Ecto neural progenitor cell (in vitro differentiated cells): ENCODE measurements around the gene SPTLC3.

Source experiments
- DNase-seq: peaks from one replicate; pipeline ENCODE4 v3.0.0-alpha.2; 2018; ENCODE audit warnings: low spot score

SPTLC3 gene

DNA sequence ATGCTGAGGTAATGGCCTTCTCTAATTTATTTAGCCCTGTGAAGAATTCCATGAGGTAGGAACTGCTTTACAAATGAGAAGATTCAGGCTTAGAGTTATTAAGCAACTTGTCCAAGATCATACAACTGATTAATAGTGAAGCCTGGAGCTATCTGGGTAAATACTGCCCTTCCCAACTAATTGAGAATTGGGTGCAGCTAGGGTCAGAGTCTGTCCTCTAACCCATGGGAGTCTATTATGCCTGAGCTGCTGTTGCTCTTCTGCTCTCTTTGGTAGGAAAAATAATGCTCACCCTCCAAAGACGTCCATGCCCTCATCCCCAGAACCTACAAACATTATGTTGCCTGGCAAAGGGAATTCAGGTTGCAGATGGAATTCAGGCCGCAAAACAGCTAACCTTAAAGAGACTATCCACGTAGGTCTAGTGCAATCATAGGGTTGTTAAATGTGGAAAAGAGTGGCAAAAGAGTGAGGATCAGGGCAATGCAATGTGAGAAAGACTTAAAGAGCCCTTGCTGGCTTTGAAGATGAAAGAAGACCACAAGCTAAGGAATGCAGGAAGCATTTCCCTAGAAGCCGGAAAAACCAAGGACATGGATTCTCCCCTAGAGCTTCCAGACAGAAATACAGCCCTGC lies 90.1 kb downstream of the SPTLC3 start:
- no peak for DNase-seq

DNA sequence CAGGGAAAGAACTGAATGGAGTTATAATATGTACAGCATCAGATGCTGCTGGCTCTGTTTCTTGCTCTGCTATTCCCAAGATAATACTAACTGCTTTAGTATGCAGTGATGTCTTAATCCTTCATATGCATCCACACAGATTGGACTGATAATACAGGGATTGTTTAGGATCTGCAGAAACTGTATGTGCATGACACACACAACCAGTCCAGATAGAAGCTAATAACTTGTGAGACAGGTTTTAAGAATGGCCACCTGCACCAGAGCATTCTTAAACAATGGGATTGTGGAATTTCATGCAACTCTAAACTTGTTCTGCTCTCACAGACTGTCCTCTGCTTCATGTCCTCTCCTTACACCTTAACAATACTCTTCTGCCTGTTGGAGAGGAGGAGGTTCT lies 90.9 kb downstream of the SPTLC3 start:
- no peak for DNase-seq

DNA sequence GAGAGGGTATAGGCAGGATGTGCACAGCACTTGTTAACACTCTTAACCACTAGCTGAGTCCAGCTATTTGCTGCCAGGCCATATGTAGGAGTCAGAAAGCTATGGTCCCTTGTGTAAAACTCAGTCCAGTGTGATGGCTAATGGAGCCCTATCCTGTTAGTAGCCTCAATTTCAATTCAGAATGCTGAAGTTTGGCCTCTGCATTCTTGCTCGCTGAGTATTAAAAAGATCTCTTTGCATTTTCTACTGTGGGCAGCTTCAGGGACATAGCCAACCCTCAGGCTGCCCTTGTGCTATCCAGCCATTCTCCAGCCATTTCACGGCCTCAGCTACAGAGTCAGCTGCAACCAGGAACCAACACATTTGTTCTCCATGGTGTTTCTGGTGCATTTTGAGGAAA lies 92.5 kb downstream of the SPTLC3 start:
- no peak for DNase-seq

DNA sequence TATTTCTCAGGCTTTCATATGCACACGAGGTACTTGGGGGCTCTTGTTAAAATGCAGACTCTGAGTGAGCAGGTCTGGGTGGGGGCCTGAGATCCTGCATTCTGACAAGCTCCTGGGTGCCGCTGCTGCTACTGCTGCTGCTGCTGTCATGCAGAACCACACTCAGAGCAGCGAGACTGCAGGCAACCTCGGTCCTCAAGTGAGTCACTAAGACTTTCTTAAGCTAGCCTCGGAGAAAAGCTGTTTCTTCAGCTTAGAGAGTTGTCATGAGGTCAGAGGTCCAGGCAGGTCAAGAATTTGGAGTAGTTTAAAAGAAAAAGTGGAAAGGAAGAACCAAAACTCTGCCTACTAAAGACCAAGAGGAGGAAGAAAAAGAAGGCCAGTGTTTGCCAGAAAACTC lies 92.9 kb downstream of the SPTLC3 start:
- no peak for DNase-seq

DNA sequence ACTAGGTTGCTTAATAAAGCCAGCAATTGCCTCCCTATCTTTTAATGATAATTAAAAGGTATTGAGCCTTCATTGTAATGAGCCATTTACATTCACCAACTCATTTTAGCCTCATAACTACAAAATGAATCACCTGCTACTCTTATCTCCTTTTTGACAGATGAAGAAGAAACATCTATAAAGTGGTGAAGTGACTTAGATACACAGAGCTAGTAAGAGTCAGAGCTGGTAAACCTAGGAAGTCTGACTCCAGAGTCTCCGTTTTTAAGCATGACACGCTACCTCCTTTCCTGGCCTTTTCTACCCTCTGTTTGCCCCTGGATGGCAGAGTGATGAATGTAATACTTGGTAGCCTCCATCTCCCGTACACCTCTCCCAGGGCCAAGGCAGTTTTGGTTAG lies 93.5 kb downstream of the SPTLC3 start:
- no peak for DNase-seq

DNA sequence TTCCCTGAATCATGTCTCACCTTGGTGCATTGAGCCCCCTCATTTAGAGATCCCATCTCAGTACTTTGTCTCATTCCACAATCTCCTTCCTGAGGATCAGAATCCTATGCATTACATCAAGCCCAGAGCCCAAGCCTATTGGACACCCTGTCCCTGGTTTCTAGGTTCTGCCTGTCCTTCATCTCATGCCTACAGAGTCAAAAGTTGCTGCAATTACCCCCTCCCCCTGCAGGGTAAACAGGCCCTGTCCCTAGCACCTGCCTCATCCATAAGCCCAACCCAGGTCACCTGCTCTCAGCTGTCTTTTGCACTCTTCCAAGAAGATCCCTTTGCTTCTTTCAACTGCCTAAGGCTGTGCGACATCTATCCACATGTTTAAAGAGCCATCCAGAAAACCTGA lies 93.9 kb downstream of the SPTLC3 start:
- no peak for DNase-seq

DNA sequence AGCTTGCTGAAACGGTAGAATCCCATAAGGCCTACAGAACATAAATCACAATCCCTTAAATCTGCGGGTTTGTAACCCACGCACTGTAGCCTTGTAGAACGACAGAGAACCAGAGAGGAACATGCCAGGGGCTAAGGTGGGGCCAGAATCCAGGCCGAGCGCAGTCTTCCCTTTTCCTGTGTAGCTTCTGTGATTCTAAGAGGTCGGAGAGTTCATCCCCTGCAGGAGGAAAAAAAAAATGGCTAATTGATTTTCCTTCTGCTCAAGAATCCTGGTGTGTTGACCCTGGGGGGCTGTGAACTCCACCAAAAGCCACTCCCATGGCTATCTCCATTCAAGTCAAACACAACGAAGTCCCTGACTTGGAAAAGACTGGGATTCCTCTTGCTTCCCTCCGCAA lies 96.3 kb downstream of the SPTLC3 start:
- DNase-seq, result peak; percentile 64

DNA sequence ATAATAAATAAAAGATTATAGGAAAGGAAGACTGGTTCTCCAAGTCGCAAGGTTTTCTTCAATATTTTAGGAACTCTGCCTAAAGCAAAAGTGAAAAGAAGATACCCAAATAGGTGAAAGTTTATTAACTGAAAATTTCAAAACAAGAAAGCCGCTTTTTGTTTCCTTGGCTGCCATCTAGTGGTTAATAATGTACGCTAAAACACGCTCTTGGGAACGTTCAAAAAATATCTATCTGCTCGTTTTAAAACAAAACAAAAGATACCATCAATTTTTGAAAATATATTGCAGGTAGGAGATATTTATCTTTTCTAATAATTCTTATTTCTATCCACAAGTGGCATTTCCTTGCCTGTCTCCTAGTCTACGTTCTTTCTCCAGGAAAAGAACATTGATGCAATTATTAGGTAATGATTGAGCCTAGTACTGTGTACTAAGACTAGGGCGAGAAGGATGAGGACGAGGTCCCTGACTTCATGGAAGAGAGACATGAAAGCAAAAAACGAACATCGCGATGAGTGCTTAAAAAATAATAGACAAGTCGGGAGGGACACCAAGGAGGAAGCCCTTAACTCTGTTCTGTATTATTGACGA lies 97.2 kb downstream of the SPTLC3 start:
- no peak for DNase-seq

DNA sequence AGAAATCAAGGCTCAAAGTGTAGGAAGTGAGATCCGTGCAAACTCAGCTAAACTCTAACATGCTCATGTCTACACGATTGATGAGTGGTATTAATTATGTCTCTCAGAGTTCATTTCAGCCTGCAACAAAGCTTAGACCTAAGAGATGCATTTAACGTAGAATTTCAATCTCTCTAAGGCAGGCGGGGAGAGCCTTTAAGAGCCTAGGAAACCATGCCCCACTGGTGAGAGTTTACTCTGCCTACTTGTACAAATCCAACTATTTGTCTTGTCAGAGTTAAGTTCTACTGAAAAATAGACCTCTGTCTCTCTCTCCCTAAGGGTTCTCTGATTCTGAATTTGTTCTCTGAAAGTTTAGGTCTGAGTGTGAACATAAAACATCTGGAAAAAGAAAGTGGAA lies 100.9 kb downstream of the SPTLC3 start:
- DNase-seq, result no peak

DNA sequence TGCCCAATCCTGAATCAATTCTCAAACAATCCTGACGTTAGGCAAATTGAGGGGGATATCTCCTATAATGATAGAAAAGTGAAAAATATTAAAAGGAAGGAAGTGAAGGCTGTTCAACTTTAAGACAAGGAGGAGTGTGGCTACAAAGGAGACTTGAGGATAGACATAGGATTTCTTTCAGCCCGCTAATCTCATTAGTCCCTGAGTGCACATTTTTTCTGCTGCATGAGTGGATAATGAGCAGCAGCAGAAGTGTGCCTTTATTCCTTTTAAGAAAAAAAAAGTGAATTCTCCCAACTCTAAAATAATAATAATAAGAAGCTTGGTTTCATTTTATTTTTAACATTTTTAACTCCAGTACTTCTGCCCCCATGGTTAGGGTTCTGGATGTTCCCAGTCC lies 102.0 kb downstream of the SPTLC3 start:
- no peak for DNase-seq

DNA sequence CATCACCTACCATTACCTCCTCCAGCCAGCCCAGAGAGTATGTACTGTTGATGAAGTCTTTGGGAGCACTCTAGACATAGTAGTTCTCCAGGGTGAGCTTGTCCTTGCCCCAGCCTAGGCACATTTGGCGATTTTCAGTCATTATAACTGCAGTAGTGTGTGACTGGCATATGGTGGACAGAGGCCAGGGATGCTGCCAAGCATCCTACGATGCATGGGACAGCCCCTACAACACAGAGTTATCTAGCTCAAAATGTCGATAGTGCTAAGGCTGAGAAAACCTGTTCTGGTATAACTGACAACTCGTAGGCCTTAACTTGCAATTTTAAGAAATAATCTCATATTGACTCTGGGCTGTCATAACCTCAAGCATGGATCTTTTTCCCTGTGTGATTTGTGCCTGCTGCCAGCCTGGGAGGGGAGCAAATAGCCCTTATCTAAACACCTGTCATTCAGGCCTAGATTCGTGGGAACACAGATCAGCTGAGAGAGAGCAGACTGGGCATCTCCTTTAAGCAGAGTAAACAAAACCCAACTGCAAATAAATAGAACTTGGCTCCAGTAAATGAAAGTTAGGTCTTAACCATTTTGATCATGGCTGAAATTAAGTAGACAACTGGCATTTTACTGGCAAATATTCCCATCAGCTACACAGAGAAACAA lies 102.6 kb downstream of the SPTLC3 start:
- no peak for DNase-seq

DNA sequence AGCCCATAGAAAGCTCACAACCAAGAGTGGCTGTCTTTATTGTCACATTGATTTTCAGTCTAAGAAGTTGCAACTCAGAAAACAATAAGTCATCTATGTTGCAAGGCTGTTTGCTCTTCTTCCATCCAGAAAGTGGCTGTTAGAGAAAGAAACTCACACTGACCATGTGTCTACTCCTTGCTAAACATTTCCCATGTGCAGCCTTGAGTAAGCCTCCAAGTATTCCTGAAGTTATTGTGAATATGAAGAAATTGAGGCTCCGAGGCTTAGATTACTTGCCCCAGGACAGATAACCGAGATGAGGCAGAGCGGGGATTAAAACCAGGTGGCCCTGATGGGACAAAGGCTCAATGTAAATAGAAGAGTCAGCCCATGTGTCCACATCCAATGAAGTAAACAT lies 105.0 kb downstream of the SPTLC3 start:
- no peak for DNase-seq

DNA sequence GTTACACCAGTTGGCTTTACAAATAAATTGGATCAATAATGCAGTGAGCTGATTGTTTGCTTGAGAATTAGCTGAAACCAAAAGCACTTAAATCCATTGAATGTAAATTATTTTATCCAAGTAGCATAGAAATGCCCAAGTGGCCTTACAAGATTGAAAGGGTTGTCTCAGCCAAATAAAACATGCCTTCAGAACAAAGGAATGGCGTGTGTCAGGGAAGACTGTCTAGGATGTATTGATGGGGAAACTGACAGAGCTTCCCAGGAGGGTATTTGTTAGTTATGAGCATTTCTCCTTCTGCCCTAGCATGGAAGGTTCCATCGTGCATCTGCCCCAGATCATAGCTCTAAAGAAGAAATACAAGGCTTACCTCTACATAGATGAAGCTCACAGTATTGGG lies 108.4 kb downstream of the SPTLC3 start:
- DNase-seq, result no peak

DNA sequence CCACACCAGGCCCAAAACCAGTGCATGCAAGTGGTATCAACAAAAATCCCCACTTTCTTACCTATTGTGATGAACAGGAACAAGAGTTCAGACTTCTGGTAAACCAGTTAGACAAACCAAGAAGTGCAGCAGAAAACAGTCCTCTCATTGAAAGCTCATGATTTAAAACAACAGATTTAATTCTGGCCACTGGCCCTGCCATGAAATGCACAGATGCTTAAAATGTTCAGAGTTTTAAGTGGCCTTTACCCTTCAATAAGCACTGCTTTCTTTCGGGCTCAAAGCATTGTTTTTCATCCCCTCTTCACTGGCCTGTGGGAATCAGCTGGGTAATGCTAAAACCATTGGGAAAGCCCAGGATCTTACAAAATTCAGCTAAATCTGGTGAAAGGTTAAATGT lies 109.9 kb downstream of the SPTLC3 start:
- DNase-seq, result no peak

DNA sequence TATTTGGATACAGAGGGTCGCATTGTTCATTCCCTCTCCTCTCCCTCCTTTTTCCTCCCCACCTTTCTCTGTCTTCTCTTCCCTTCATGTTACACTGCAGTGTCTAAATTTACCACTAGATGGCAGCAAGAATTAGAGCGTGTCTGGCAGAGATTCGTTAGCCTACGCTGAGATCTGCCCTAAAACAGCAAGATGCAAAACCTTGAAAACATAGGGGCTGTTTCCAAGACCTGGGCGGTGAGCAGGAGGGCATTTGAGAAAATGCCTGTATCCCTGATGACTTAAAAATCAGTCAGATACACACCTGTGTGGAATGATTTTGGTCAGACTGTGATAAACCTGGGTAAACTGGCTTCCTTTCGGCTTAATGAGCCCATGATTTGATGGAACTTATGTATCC lies 110.8 kb downstream of the SPTLC3 start:
- DNase-seq, result no peak

DNA sequence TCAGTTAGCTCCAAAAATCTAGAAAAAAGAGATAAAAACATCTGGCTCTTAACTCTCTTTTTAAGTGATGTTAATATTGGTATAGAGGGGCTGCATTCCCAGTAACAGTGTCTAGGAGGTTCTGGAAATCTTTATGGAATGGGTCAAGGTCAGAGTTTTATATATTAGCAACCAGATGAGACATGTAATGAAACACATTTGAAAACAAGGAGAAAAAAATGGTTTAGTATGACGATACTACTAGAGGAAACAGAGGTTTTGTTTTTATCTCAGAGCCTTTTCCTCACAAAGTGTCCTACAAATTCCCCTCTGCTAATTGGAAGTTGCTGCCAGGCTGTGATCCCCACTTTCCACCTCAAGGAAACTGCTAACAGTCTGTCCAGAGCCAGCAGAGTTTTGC lies 111.7 kb downstream of the SPTLC3 start:
- DNase-seq, result no peak

DNA sequence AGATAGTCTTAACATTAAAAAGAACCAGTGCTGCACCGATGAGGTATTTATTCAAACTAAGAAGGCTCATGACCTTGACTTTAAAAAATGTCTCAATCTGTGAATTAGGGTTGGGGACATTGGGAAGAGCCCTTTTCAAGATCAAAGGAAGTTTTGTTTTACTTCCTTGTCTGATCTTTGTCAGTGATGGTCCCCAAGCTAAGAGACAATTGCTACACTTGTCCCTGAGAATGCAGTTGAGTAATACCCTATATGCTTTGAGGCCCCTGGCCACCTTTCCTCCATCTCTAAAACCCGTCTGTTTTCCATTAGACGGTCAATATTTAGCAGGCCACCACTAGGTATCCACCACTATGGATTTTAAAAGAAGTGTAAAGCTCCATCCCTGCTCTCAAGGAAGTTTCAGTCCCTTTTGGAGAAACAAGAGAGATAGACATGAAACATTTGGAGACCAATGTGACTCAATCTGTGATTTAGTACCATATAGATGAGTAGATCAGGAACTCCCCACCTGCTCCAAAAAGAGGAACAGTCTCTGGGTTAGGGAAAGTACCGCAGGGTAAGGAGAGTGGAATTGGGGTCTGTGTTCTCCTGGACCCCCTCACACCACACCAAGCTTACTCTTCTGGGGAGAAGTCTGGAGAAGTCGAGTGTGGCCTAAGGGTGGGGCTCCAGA lies 113.2 kb downstream of the SPTLC3 start:
- DNase-seq, result no peak

DNA sequence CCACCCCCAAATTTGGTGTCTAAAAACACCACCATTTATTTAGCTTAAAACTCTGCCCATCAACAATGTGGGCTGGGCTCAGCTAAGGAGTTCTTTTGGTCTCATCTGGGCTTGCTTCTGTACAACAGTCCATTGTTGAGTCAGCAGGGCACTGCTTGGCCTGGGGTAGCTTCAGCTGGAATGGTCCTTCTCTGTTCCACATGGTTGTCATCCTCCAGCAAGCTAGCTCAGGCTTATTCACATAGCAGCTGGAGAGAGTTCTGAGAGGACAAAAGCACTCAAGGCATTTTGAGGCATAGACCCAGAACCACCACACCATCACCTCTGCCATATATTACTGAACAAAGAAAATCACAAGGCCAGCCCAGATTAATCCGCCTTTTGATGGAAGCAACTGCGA lies 116.7 kb downstream of the SPTLC3 start:
- DNase-seq, result no peak

DNA sequence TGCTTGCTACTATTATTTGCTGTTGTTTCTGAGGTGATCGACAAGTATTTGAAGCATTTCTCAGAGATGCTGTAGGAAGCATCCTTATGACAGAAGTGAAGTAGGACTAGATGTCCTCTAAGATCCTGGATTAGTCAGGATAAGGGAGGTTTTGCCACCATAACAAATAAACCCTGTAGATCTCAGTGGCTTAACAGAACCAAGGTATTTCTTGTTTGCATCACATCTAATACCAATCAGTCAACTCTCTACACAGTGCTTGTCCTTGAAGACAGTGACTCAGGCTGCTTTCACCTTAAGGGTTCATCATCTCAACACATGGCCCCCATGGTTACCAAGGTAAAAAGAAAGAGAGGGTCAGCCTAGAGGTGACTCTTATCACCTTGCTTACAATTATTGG lies 119.4 kb downstream of the SPTLC3 start:
- no peak for DNase-seq

DNA sequence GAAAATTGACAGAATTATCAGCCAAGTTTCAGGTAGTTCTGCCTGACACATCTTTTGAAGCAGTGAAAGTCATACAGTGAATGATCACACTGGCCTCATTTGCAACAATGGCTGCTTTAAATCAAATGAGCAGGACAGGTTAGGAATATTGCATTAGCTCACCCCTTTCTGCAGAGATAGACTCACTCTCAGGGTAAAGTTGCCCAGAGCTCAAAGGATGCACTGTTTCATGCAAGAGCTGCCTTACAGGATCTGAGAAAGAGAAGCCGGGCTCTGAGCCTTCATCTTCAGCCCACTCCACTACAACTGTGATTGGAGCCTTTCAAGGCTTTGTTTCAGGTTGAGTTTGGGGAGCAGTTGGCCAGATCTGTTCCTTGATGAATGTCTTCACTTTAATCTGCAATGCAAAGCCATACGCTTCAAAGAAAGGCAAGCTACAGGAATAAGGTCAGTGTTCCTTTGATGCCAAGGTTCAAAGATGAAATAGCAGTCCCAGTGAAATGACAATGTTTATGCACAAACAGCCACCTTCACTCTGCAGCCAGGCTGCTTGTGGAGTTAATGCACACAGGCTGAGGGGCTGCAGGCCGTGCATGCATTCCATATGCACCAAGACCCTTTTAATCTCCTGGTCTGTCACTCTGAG lies 121.4 kb downstream of the SPTLC3 start:
- no peak for DNase-seq

DNA sequence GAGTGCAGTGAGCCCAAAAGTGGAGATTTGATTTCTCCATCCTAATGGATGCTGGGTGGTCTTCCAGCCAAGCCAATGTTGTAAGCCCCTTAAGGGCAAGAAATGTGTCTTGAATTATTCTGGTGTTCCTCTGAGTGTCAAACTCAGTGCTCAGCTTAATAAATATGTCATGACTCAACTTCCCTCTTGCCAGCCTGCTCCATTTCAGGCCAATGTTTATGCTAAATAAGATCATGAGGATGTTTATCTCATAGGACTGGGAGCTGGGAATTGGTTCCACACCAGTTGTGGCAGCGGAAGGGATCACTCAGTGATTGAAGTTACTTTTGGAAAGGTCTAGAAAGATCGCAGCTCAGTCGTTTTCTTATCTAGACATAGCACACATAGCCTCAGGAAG lies 121.9 kb downstream of the SPTLC3 start:
- DNase-seq, result no peak

DNA sequence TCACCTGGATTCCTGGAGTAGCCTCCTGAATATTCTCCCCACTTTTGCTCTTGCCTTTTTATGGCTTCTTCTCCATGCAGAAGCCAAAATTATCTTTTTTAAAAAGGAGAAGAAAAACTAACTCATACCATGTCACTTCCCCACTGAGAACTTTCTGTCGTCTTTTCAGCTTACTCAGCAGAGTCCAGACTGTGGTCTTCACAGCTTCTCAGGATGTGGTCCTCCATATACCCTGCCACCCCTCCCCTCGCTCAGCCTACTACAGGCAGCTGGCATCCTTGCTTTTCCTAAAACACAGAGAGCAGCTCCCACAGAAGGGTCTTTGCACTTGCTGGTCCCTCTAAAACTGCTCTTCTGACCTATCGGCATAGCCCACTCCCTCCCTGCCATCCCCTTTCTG lies 122.9 kb downstream of the SPTLC3 start:
- no peak for DNase-seq
